Bronchial epithelial cell (primary cell): Measurements from ENCODE around the gene TOLLIP. TPM values are rescaled to one million over a fixed set of nuclear protein-coding genes. Genes with fewer than 3 reads are reported as not detected.

Experiments
- DNase-seq: peaks from one replicate; pipeline ENCODE4 v3.0.0-alpha.2; 2010; ENCODE audit warnings: low read depth
- FAIRE-seq: peaks from 2 replicates; lab custom pipeline; 2011; peaks lifted over from hg19 to GRCh38; lab: Jason Lieb, UNC
- H3K27me3 ChIP-seq: 2 replicates; pipeline ENCODE4 v1.5.1; 2011; ENCODE audit warnings: low read length; ENCODE audit not compliant: control insufficient read depth, insufficient read depth
- H3K36me3 ChIP-seq: 2 replicates; pipeline ENCODE4 v1.5.1; 2011; ENCODE audit warnings: low read length; ENCODE audit not compliant: control insufficient read depth, insufficient read depth
- H3K4me3 ChIP-seq: 2 replicates; pipeline ENCODE4 v1.5.1; 2011; ENCODE audit warnings: mild to moderate bottlenecking, low read depth, low read length, control low read depth
- total RNA-seq: library from RNA; depleted of rRNA; stranded (reverse); fragments of >200 nt; gene quantifications from 2 replicates; pipeline ENCODE4 v1.2.1, GENCODE V29; 2014
- TF ChIP-seq, protein P1 (sequence below): IDR thresholded peaks from 2 replicates; pipeline ENCODE4 v1.5.1; 2011; ENCODE audit warnings: mild to moderate bottlenecking, moderate library complexity, low read length, control low read depth, inconsistent platforms; ENCODE audit not compliant: insufficient read depth, severe bottlenecking

Gene TOLLIP
- total RNA-seq, 1 donor from 2014 or later, result 43.4 TPM

DNA sequence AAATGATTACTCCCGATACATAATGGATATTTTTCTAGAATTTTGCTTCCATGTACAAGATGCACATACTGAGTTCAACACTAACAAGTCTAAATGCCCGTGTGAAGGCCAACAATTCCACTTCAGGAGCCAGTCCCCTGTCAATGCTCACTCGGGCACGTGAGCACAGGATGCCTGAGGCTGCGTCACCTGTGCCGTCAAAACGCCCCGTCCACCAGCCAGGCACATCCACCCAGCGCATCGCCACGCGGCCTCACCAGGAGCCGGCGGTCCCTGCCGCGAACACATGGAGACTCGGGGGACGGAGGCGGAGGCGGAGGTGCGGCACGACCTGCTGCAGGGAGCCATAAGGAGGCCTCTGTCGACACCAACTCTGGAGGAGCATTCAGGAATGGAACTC lies 9.8 kb downstream of the TOLLIP start:
- FAIRE-seq (no peak), DNase-seq (no peak)
- TF ChIP-seq, protein P1, sequence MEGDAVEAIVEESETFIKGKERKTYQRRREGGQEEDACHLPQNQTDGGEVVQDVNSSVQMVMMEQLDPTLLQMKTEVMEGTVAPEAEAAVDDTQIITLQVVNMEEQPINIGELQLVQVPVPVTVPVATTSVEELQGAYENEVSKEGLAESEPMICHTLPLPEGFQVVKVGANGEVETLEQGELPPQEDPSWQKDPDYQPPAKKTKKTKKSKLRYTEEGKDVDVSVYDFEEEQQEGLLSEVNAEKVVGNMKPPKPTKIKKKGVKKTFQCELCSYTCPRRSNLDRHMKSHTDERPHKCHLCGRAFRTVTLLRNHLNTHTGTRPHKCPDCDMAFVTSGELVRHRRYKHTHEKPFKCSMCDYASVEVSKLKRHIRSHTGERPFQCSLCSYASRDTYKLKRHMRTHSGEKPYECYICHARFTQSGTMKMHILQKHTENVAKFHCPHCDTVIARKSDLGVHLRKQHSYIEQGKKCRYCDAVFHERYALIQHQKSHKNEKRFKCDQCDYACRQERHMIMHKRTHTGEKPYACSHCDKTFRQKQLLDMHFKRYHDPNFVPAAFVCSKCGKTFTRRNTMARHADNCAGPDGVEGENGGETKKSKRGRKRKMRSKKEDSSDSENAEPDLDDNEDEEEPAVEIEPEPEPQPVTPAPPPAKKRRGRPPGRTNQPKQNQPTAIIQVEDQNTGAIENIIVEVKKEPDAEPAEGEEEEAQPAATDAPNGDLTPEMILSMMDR, result no peak
- H3K4me3 ChIP-seq, result no peak overlapping the region
- H3K36me3 ChIP-seq, result peaks cover 24% of the 10 kb centered on the region
- H3K27me3 ChIP-seq, result no peaks in the 10 kb centered on the region

DNA sequence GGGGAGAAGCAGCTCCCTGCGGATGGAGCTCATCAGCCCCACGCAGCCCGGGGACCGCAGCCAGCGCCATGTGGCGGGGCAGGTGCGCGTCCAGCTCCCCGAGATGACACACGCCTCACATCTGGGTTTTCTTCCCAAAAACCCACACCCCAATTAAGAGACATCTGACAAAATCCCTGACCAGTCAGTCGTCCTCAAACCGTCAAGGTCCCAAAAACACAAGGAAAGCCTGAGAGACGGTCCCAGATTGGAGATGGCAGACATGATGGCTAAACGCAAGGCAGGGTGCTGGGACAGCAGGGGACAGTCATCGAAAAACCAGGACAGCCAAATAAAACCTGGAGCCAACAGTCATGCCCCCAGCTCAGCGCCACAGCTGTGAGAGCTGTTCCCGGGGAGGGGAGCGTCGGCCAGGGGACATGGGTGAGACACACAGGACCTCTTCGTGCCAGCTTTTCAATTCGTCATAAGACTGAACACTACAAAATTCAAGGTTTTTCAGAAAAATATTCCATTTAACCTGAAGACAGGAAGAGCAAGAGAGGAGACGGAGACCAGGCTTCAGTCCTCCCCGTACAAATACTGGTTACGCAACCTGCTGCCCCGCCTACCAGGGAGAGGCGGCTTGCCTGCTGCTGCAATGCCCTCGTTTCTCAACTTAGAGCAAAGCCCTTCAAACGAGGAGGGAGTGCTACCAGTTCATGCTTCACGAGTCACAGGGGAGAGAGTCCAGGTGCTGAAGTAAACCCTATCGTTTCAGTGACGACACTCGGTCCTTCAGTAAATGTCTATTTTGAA lies 10.5 kb downstream of the TOLLIP start:
- TF ChIP-seq, protein P1, result no peak
- Histone ChIP-seq H3K4me3 (no peak overlapping the region), H3K36me3 (peaks cover 24% of the 10 kb centered on the region), H3K27me3 (no peaks in the 10 kb centered on the region)
- DNase-seq, result peak; percentile 85
- peak; percentile 92 for FAIRE-seq

DNA sequence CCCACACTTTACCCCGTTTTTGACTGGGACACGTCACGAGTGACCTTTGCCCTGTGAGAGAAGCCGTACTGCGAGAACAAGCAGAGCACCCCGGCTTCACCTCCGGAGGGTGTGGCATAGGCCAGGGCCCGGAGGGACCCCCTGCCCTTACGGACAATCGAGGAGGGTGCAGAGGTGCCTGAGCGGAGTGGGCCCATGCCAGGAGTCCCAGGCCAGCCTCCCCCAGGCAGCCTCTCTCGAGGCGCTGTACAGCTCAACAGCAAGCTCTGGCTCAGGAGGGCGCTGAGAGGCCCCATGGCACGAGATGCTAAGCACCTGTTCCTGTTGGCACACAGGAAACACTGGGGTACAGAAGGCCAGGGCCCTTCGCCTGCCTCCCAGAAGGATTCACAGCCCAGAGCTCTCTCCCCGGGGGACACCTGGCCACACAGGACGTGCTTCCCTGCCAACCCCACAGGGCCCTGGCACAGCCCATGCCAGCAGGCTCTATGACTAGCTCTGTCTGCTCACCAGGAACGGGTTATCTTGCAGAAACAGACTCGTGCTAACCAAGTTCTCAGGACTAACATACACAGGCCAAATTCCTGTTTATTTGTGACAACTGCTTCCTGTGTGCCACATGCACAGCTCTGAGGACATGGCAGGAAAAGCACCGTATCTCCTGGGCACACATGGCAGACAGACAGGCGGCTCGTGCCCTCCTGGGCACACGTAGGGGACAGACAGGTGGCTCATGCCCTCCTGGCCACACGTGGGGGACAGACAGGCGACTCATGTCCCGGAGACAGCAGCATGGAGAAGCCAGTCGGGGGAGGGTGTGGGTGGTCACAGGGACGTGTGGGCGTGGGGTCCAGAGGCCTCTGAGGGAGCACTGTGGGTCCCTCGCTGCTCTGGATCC lies 11.6 kb downstream of the TOLLIP start:
- Histone ChIP-seq H3K36me3 (peaks cover 32% of the 10 kb centered on the region), H3K27me3 (no peaks in the 10 kb centered on the region), H3K4me3 (no peak overlapping the region)
- FAIRE-seq (no peak), DNase-seq (no peak)
- TF ChIP-seq, protein P1, result no peak

DNA sequence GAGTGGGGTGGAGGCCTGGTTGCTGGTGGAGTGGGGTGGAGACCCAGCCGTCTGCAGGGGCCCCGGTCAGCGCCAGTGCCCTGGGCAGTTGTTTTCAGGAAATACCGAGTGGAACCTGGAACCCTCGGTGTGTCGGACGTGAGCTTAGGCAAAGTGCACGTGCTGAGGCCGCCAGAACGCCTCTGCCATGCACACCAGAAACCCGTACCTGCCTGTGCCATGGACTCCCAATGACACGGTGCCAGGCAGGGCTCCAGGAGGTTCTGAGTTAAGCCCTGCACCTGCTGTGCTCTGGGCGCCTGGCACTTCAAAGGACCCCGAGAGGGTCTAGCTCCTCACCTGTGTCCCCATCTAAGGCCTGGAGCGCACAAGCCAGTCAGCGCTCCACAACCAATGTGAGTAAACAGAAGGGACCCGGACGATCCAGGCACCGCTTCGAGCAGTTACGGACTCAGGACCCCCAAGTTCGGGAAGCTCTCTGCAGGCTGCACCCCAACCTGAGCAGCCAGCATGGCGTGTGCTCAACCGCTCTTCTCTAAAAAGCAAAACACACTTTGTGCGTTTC lies 12.3 kb downstream of the TOLLIP start:
- Histone ChIP-seq H3K27me3 (no peaks in the 10 kb centered on the region), H3K4me3 (no peak overlapping the region), H3K36me3 (peaks cover 38% of the 10 kb centered on the region)
- FAIRE-seq (no peak), DNase-seq (no peak)
- TF ChIP-seq, protein P1, result no peak

DNA sequence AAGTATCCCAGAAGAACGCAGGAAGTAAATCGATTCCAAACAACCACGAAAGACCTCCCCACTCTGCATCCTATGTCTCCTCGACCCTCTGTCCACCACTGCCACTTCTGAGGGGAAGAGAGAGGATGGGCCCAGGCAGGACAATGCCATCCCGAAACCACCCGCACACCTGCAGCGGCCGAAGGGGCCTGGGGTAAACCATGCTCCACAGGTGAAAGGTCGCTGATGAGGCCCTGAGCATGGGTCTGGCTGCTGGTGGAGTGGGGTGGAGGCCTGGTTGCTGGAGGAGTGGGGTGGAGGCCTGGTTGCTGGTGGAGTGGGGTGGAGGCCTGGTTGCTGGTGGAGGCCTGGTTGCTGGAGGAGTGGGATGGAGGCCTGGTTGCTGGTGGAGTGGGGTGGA lies 13.1 kb downstream of the TOLLIP start:
- DNase-seq (no peak), FAIRE-seq (no peak)
- Histone ChIP-seq H3K27me3 (no peaks in the 10 kb centered on the region), H3K4me3 (no peak overlapping the region), H3K36me3 (peaks cover 40% of the 10 kb centered on the region)
- TF ChIP-seq, protein P1, result no peak
